Nucleus accumbens (tissue), 56 donors: Measurements from ENCODE around the gene MB.

Experiments used
- DNase-seq, 56 donors: peaks; one replicate each; lab custom pipeline; 2025; lab: John Stamatoyannopoulos, UW

Gene MB

GRCh38 chr22:35619336-35620094 is 2.4 kb upstream of the MB start:
- DNase-seq = no peak

- DNase-seq = no peak
Observed at GRCh38 chr22:35618427-35619223, 1.5 kb upstream of the MB start.

GRCh38 chr22:35616043-35616442 is 1.1 kb downstream of the MB start:
- DNase-seq = no peak

GRCh38 chr22:35615156-35615555 is 2.0 kb downstream of the MB start:
- DNase-seq = no peak

GRCh38 chr22:35614404-35614803 is 2.7 kb downstream of the MB start:
- no peak for DNase-seq

- DNase-seq = no peak
Observed at GRCh38 chr22:35612903-35613302, 4.2 kb downstream of the MB start.

GRCh38 chr22:35611891-35612576 is 5.1 kb downstream of the MB start:
- no peak for DNase-seq

GRCh38 chr22:35611200-35611890 is 5.8 kb downstream of the MB start:
- DNase-seq = no peak

GRCh38 chr22:35610741-35611140 is 6.4 kb downstream of the MB start:
- DNase-seq = no peak

- no peak for DNase-seq
Observed at GRCh38 chr22:35609761-35610160, 7.4 kb downstream of the MB start.

GRCh38 chr22:35609261-35609660 is 7.9 kb downstream of the MB start:
- DNase-seq = no peak

- no peak for DNase-seq
Observed at GRCh38 chr22:35608088-35608487, 9.0 kb downstream of the MB start.

GRCh38 chr22:35606916-35607315 is 10.2 kb downstream of the MB start:
- no peak for DNase-seq

- no peak for DNase-seq
Observed at GRCh38 chr22:35605851-35606481, 11.2 kb downstream of the MB start.

- no peak for DNase-seq
Observed at GRCh38 chr22:35605369-35605680, 11.8 kb downstream of the MB start.

- no peak for DNase-seq
Observed at GRCh38 chr22:35604621-35605368, 12.3 kb downstream of the MB start.

- DNase-seq = no peak
Observed at GRCh38 chr22:35601743-35602615, 15.2 kb downstream of the MB start.

GRCh38 chr22:35601013-35601580 is 16.0 kb downstream of the MB start:
- DNase-seq = no peak
